HG03175 (cell line): Measurements from ENCODE around the gene S100A10.

Source experiments
- ATAC-seq: cut with Tn5 transposase; IDR thresholded peaks from one replicate; pipeline ENCODE4 v1.9.1; 2021; ENCODE audit warnings: mild to moderate bottlenecking, moderate library complexity; ENCODE audit not compliant: unreplicated experiment

Gene S100A10

GRCh38 chr1:151988405-151988923, 5.2 kb downstream of the S100A10 start:
- no peak for ATAC-seq

- no peak for ATAC-seq
These were observed 7.0 kb downstream of the S100A10 start for GRCh38 chr1:151986501-151987190.

GRCh38 chr1:151985768-151986167, 7.9 kb downstream of the S100A10 start:
- no peak for ATAC-seq

- ATAC-seq, result no peak
These were observed 8.4 kb downstream of the S100A10 start for GRCh38 chr1:151985270-151985669.

- peak; percentile 76 for ATAC-seq
These were observed 9.2 kb downstream of the S100A10 start for GRCh38 chr1:151984313-151984956.

GRCh38 chr1:151982300-151983005, 11.2 kb downstream of the S100A10 start:
- no peak for ATAC-seq

GRCh38 chr1:151981178-151981525, 12.5 kb downstream of the S100A10 start:
- ATAC-seq, result no peak

GRCh38 chr1:151980287-151981177, 13.1 kb downstream of the S100A10 start:
- no peak for ATAC-seq

- no peak for ATAC-seq
These were observed 14.7 kb downstream of the S100A10 start for GRCh38 chr1:151978922-151979321.

- no peak for ATAC-seq
These were observed 15.9 kb downstream of the S100A10 start for GRCh38 chr1:151977662-151978230.

- no peak for ATAC-seq
These were observed 16.8 kb downstream of the S100A10 start for GRCh38 chr1:151976858-151977257.

GRCh38 chr1:151976015-151976343, 17.7 kb downstream of the S100A10 start:
- no peak for ATAC-seq

GRCh38 chr1:151975311-151976014, 18.2 kb downstream of the S100A10 start:
- ATAC-seq, result no peak

GRCh38 chr1:151972542-151973248, 21.0 kb downstream of the S100A10 start:
- no peak for ATAC-seq

GRCh38 chr1:151970626-151971025, 23.0 kb downstream of the S100A10 start:
- ATAC-seq, result no peak

- no peak for ATAC-seq
These were observed 23.5 kb downstream of the S100A10 start for GRCh38 chr1:151970128-151970527.

GRCh38 chr1:151968791-151969399, 24.8 kb downstream of the S100A10 start:
- no peak for ATAC-seq

- no peak for ATAC-seq
These were observed 25.6 kb downstream of the S100A10 start for GRCh38 chr1:151968058-151968457.

- no peak for ATAC-seq
These were observed 26.6 kb downstream of the S100A10 start for GRCh38 chr1:151967091-151967490.
